ENCODE measurements around the gene TRO.

Gene TRO

GRCh38 chrX:54909941-54910340 is 10.7 kb upstream of the TRO start:
- TF ChIP-seq CTCF (IDR thresholded peaks at IDR 0.05), result no peak
- Histone ChIP-seq H3K27me3 (no peaks in the 10 kb centered on the region), H3K36me3 (no peaks in the 10 kb centered on the region), H3K27ac (no peak overlapping the region), H3K4me3 (ENCODE audit: low read depth in 1 of 2, low read length in 1 of 2) (no peak overlapping the region), H3K4me1 (ENCODE audit: control insufficient read depth in 1 of 2, insufficient read depth in 1 of 2, low read depth in 1 of 2, low read length in 1 of 2) (no peaks in the 10 kb centered on the region), H3K9me3 (no peaks in the 10 kb centered on the region)

GRCh38 chrX:54921427-54922021 is 900 bp downstream of the TRO start:
- TF ChIP-seq CTCF (IDR thresholded peaks at IDR 0.05), result no peak
- no peak overlapping the region for H3K27ac ChIP-seq
- H3K36me3 ChIP-seq, result no peaks in the 10 kb centered on the region
- no peaks in the 10 kb centered on the region for H3K4me1 ChIP-seq (ENCODE audit: control insufficient read depth in 1 of 2, insufficient read depth in 1 of 2, low read depth in 1 of 2, low read length in 1 of 2)
- no peak overlapping the region for H3K4me3 ChIP-seq (ENCODE audit: low read depth in 1 of 2, low read length in 1 of 2)
- peaks cover 24% of the 10 kb centered on the region for H3K27me3 ChIP-seq
- no peaks in the 10 kb centered on the region for H3K9me3 ChIP-seq

GRCh38 chrX:54922547-54922946 is 1.9 kb downstream of the TRO start:
- Histone ChIP-seq H3K4me1 (ENCODE audit: control insufficient read depth in 1 of 2, insufficient read depth in 1 of 2, low read depth in 1 of 2, low read length in 1 of 2) (no peaks in the 10 kb centered on the region), H3K36me3 (no peaks in the 10 kb centered on the region), H3K27me3 (peaks cover 24% of the 10 kb centered on the region), H3K27ac (no peak overlapping the region), H3K9me3 (no peaks in the 10 kb centered on the region), H3K4me3 (ENCODE audit: low read depth in 1 of 2, low read length in 1 of 2) (no peak overlapping the region)
- TF ChIP-seq CTCF (IDR thresholded peaks at IDR 0.05), result no peak

GRCh38 chrX:54923376-54923775 is 2.8 kb downstream of the TRO start:
- no peak for TF ChIP-seq CTCF (IDR thresholded peaks at IDR 0.05)
- H3K27me3 ChIP-seq, result peaks cover 24% of the 10 kb centered on the region

GRCh38 chrX:54926978-54927377 is 6.4 kb downstream of the TRO start:
- H3K27ac ChIP-seq, result no peak overlapping the region
- H3K4me1 ChIP-seq (ENCODE audit: control insufficient read depth in 1 of 2, insufficient read depth in 1 of 2, low read depth in 1 of 2, low read length in 1 of 2), result no peaks in the 10 kb centered on the region
- peaks cover 4% of the 10 kb centered on the region for H3K27me3 ChIP-seq
- H3K4me3 ChIP-seq (ENCODE audit: low read depth in 1 of 2, low read length in 1 of 2), result no peak overlapping the region
- no peaks in the 10 kb centered on the region for H3K9me3 ChIP-seq
- H3K36me3 ChIP-seq, result no peaks in the 10 kb centered on the region
- no peak for TF ChIP-seq CTCF (IDR thresholded peaks at IDR 0.05)

More at GRCh38 chrX:54923376-54923775, 2.8 kb downstream of the TRO start:
- Histone ChIP-seq H3K36me3 (no peaks in the 10 kb centered on the region), H3K4me3 (ENCODE audit: low read depth in 1 of 2, low read length in 1 of 2) (no peak overlapping the region), H3K4me1 (ENCODE audit: control insufficient read depth in 1 of 2, insufficient read depth in 1 of 2, low read depth in 1 of 2, low read length in 1 of 2) (no peaks in the 10 kb centered on the region), H3K27ac (no peak overlapping the region), H3K9me3 (no peaks in the 10 kb centered on the region)

- H3K27me3 ChIP-seq, result no peaks in the 10 kb centered on the region
- H3K9me3 ChIP-seq, result no peaks in the 10 kb centered on the region
- H3K4me1 ChIP-seq (ENCODE audit: control insufficient read depth in 1 of 2, insufficient read depth in 1 of 2, low read depth in 1 of 2, low read length in 1 of 2), result no peaks in the 10 kb centered on the region
- H3K27ac ChIP-seq, result no peak overlapping the region
- TF ChIP-seq CTCF (IDR thresholded peaks at IDR 0.05), result no peak
- no peaks in the 10 kb centered on the region for H3K36me3 ChIP-seq
- no peak overlapping the region for H3K4me3 ChIP-seq (ENCODE audit: low read depth in 1 of 2, low read length in 1 of 2)
Observed at GRCh38 chrX:54928876-54929275, 8.3 kb downstream of the TRO start.
